ENCODE data around the gene ADARB1.

The ADARB1 gene

GRCh38 chr21:45152265-45152746 is 77.9 kb downstream of the ADARB1 start:
- no peak for DNase-seq (ENCODE audit: low read depth)

DNA sequence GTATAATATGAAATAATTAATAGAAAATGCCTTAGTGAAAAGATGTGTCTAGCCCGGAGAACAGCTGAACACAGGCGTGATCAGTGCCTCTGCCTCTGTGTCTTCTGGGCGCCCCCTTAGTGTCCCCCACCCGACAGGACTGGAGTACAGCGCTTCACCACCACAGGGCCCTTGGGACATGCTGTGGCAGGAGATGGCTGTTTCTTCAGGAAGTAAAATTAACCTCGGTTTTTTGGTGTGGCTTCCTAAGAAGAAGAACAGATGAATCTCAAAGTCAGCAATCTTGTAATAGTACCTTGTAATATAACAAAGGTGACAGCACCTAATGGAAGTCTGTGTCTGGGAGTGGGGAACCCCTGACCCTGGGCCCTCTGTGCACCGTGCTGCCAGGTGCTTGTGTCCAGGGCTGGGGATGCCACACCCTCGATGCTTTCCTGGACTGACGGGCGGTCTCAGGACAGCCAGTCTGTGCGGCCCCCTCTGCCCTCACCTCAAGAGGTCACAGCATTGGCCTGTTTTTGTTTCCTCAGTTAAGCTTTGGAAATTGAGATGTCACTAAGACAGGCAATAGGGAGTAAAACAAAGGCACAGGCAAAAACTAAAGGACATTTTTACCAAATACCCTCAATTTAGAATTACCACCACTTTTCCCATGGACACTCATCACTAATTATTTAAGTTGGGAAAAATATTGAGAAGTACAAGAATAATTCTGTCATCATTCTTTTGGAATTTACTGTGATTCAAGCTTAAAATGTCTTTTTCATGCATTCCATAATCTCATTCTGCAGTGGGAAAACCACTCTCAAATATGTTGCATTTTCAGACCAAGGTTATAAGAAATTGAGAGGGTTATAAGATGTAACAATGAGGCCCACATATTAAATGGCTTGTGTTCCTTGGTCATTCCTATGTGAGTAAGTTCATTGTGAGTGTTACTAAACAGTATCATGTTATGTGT is 79.3 kb downstream of the ADARB1 start:
- peak; percentile 68 for DNase-seq (ENCODE audit: low read depth)

GRCh38 chr21:45154511-45155508 is 80.4 kb downstream of the ADARB1 start:
- DNase-seq (ENCODE audit: low read depth) = peak; percentile 91

DNA sequence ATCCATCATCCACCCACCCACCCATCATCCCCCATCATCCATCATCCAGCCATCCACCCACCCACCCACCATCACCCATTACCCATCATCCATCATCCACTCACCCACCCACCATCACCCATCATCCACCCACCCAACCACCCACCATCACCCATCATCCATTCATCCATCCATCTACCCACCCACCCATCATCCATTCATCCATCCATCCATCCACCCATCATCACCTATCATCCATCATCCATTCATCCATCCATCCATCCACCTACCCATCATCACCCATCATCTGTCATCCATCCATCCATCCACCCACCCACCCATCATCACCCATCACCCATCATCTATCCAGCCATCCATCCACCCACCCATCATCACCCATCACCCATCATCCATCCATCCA is 81.5 kb downstream of the ADARB1 start:
- no peak for DNase-seq (ENCODE audit: low read depth)

GRCh38 chr21:45156459-45156858 is 82.1 kb downstream of the ADARB1 start:
- no peak for DNase-seq (ENCODE audit: low read depth)

DNA sequence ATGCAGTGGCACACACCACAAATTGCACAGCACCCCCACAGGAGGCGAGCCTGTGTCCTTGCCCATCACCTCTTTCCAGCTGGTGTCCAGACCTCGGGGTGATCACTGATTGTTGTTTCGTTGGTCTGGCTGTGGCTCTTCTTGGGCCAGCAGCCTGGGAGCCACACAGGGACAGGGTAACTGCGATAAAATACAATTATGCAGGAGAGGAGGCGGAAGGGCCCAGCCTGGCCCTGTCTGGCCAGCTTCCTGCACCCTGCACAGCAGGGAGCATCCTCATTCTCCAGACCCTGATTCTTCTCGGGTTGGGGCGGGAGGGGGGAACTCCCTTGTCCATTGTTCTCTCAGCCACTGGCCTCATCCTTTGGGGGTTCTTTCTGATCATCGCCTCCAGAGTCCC is 83.6 kb downstream of the ADARB1 start:
- no peak for DNase-seq (ENCODE audit: low read depth)

GRCh38 chr21:45158491-45159423 is 84.4 kb downstream of the ADARB1 start:
- DNase-seq (ENCODE audit: low read depth) = no peak

GRCh38 chr21:45160198-45160597 is 85.8 kb downstream of the ADARB1 start:
- DNase-seq (ENCODE audit: low read depth) = no peak

- no peak for DNase-seq (ENCODE audit: low read depth)
These were observed 86.9 kb downstream of the ADARB1 start for GRCh38 chr21:45161038-45161945.

GRCh38 chr21:45162115-45162514 is 87.7 kb downstream of the ADARB1 start:
- no peak for DNase-seq (ENCODE audit: low read depth)

DNA sequence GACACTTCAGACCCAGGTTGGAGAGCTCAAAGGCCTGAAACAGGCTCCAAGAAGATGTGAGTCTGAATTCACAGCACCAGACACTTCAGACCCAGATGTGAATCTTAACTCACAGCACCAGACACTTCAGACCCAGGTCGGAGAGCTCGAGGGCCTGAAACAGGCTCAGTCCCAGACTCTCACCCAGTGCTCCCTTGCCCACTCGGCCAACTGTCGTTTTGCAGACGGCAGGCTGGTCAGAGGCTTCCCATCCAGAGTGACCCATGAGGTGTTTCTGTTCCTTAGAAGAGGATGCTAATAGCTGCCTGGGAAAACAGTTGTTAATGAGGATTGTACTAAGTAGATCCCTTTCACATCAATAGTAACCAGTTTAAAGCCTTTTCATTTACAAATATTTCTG is 88.4 kb downstream of the ADARB1 start:
- DNase-seq (ENCODE audit: low read depth) = no peak

GRCh38 chr21:45163413-45164123 is 89.2 kb downstream of the ADARB1 start:
- DNase-seq (ENCODE audit: low read depth) = no peak

- no peak for DNase-seq (ENCODE audit: low read depth)
These were observed 89.7 kb downstream of the ADARB1 start for GRCh38 chr21:45164124-45164511.

DNA sequence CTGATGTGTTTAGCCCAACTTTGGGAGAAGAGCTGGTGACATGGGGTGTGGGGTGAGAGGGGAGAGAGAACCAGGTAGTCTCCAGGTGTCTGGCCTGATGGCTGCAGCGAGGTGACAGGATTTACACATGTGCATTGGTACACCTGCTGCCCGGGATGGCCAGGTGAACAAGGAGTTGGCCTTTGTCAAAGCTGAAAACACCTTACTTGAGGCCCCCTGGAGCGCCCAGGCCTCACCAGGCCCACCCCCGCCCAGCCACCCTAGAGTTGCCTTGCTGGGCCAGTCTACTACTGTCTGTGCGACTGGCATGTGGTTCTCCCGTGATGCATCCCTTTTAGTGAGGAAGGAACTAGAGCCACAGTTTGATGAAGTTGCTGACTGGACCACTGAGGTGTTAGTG is 90.5 kb downstream of the ADARB1 start:
- no peak for DNase-seq (ENCODE audit: low read depth)

- DNase-seq (ENCODE audit: low read depth) = no peak
These were observed 92.6 kb downstream of the ADARB1 start for GRCh38 chr21:45166931-45167330.

- peak; percentile 70 for DNase-seq (ENCODE audit: low read depth)
These were observed 93.4 kb downstream of the ADARB1 start for GRCh38 chr21:45167796-45168222.

DNA sequence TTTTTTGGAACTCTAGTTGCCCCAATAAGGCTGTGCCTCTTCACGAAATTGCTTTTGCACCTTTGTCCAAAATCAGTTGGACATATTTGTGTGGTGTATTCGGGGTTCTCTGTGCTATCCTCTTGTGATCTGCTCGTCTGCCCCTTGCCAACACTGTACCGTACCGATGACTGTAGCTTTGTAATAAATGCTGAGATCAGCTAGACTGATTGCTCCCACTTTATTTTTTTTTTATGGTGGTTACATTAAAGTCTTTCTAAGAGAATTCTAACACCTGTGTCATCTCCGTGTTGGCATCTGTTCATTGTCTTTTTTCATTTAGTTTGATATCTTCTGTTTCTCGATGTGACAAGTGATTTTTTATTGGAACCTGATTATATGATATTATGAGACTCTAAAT is 94.1 kb downstream of the ADARB1 start:
- DNase-seq (ENCODE audit: low read depth) = no peak

- no peak for DNase-seq (ENCODE audit: low read depth)
These were observed 94.6 kb downstream of the ADARB1 start for GRCh38 chr21:45169001-45169400.

- no peak for DNase-seq (ENCODE audit: low read depth)
These were observed 95.3 kb downstream of the ADARB1 start for GRCh38 chr21:45169682-45170081.

- DNase-seq (ENCODE audit: low read depth) = no peak
These were observed 96.6 kb downstream of the ADARB1 start for GRCh38 chr21:45170987-45171386.

Data from iris pigment epithelial cell (primary cell).